Neuronal stem cell (in vitro differentiated cells): ENCODE data around the gene TEX28.
"Not testable (repeated sequence)": the region's sequence is repeated elsewhere in the genome, so short reads cannot be mapped to it uniquely, and the experiment has no call there.

Experiments used
- DNase-seq: peaks from one replicate; pipeline ENCODE4 v3.0.0-alpha.2; 2013; ENCODE audit warnings: low spot score
- H2AFZ ChIP-seq: one replicate; pipeline ENCODE4 v1.6.1; 2013; ENCODE audit warnings: mild to moderate bottlenecking, low read length, inconsistent platforms
- H2AK5ac ChIP-seq: 2 replicates; pipeline ENCODE4 v1.6.1; 2013; ENCODE audit warnings: low read depth, mild to moderate bottlenecking, inconsistent platforms, low read length, moderate library complexity, mixed read lengths
- H2BK120ac ChIP-seq: 2 replicates; pipeline ENCODE4 v1.6.1; 2013; ENCODE audit warnings: low read depth, mild to moderate bottlenecking, inconsistent platforms, low read length, moderate library complexity, mixed read lengths
- H2BK12ac ChIP-seq: one replicate; pipeline ENCODE4 v1.6.1; 2013; ENCODE audit warnings: low read length, inconsistent platforms
- H2BK15ac ChIP-seq: 2 replicates; pipeline ENCODE4 v1.6.1; 2013; ENCODE audit warnings: mild to moderate bottlenecking, low read length, inconsistent platforms, mixed read lengths
- H2BK5ac ChIP-seq: one replicate; pipeline ENCODE4 v1.6.1; 2013; ENCODE audit warnings: inconsistent platforms, mild to moderate bottlenecking, low read length, moderate library complexity
- H3K14ac ChIP-seq: one replicate; pipeline ENCODE4 v1.6.1; 2013; ENCODE audit warnings: low read length, inconsistent platforms
- H3K18ac ChIP-seq: 2 replicates; pipeline ENCODE4 v1.6.1; 2013; ENCODE audit warnings: low read length, inconsistent platforms
- H3K23ac ChIP-seq: 2 replicates; pipeline ENCODE4 v1.6.1; 2013; ENCODE audit warnings: low read depth, mild to moderate bottlenecking, mixed read lengths, low read length, inconsistent platforms; ENCODE audit not compliant: poor library complexity
- H3K27ac ChIP-seq: replicated peaks from 3 replicates; pipeline ENCODE4 v1.5.1; 2013; ENCODE audit warnings: low read length, inconsistent platforms
- H3K27me3 ChIP-seq, 3 experiments: 2 replicates each; pipeline ENCODE4 v1.6.1; 2013; ENCODE audit warnings: low read length in 3 of 3, mild to moderate bottlenecking in 2 of 3, inconsistent platforms in 1 of 3, low read depth in 1 of 3, mixed read lengths in 1 of 3, moderate library complexity in 1 of 3; ENCODE audit not compliant: control insufficient read depth in 3 of 3, insufficient read depth in 3 of 3
- H3K36me3 ChIP-seq, 2 donors: replicated peaks in 1 of 2; 2 replicates each; pipeline ENCODE4 v1.6.1; 2013; ENCODE audit warnings: low read length in 2 of 2; ENCODE audit not compliant: control insufficient read depth in 2 of 2, insufficient read depth in 2 of 2
- H3K4ac ChIP-seq: 2 replicates; pipeline ENCODE4 v1.6.1; 2013; ENCODE audit warnings: inconsistent platforms, mild to moderate bottlenecking, low read length, moderate library complexity
- H3K4me1 ChIP-seq, 2 donors: 1 replicate in 1 of 2; 2 replicates in 1 of 2; pipeline ENCODE4 v1.6.1; 2013; ENCODE audit warnings: low read length in 2 of 2, low read depth in 1 of 2; ENCODE audit not compliant: control insufficient read depth in 2 of 2, insufficient read depth in 1 of 2
- H3K4me2 ChIP-seq: one replicate; pipeline ENCODE4 v1.6.1; 2013; ENCODE audit warnings: mild to moderate bottlenecking, low read length, inconsistent platforms; ENCODE audit not compliant: insufficient read depth, poor library complexity, severe bottlenecking
- H3K4me3 ChIP-seq, 2 donors: 2 replicates each; pipeline ENCODE4 v1.5.1; 2013; ENCODE audit warnings: low read length in 2 of 2, mild to moderate bottlenecking in 2 of 2, inconsistent platforms in 1 of 2, moderate library complexity in 1 of 2
- H3K79me1 ChIP-seq: one replicate; pipeline ENCODE4 v1.6.1; 2013; ENCODE audit warnings: low read depth, mild to moderate bottlenecking, inconsistent platforms, low read length, moderate library complexity
- H3K9ac ChIP-seq: one replicate; pipeline ENCODE4 v1.6.1; 2013; ENCODE audit warnings: mild to moderate bottlenecking, low read depth, low read length, inconsistent platforms; ENCODE audit not compliant: poor library complexity
- H3K9me3 ChIP-seq, 2 donors: replicated peaks in 1 of 2; 2 replicates each; pipeline versions ENCODE3 to v1.6.1; 2013; ENCODE audit warnings: low read length in 2 of 2, mild to moderate bottlenecking in 2 of 2, inconsistent platforms in 1 of 2, low read depth in 1 of 2, mixed read lengths in 1 of 2, moderate library complexity in 1 of 2; ENCODE audit not compliant: control insufficient read depth in 2 of 2, insufficient read depth in 1 of 2
- H4K8ac ChIP-seq: one replicate; pipeline ENCODE4 v1.6.1; 2013; ENCODE audit warnings: low read depth, mild to moderate bottlenecking, inconsistent platforms, low read length, moderate library complexity
- H4K91ac ChIP-seq: one replicate; pipeline ENCODE4 v1.6.1; 2013; ENCODE audit warnings: low read length, low read depth, mild to moderate bottlenecking, inconsistent platforms; ENCODE audit not compliant: poor library complexity
- WGBS, 2 donors: extraction: QIAGEN DNeasy Blood & Tissue Kit; methylation state at CpG; one replicate each; pipeline ENCODE4 v1.1.7; 2013; ENCODE audit warnings: missing lambda C conversion rate in 2 of 2, mixed read lengths in 1 of 2; ENCODE audit not compliant: insufficient read length in 2 of 2, insufficient replicate concordance in 1 of 2; ENCODE audit errors: extremely low coverage in 2 of 2; 5-methylcytosine and 5-hydroxymethylcytosine counted together

Gene TEX28

GRCh38 chrX:154233620-154234019, 61.3 kb downstream of the TEX28 start:
- not testable (repeated sequence) for H3K36me3 ChIP-seq, H4K91ac ChIP-seq, H3K27ac ChIP-seq, H3K27me3 ChIP-seq, H2BK15ac ChIP-seq, H2BK120ac ChIP-seq, H3K4ac ChIP-seq, H3K9ac ChIP-seq, H3K4me1 ChIP-seq, H3K18ac ChIP-seq, DNase-seq, H2BK12ac ChIP-seq, H2AK5ac ChIP-seq, H3K9me3 ChIP-seq, H3K79me1 ChIP-seq, H3K4me3 ChIP-seq, H2BK5ac ChIP-seq, H3K14ac ChIP-seq, H2AFZ ChIP-seq, H3K4me2 ChIP-seq, H3K23ac ChIP-seq, H4K8ac ChIP-seq
- no CpG with 5 or more reads among the region's 16 CpGs for WGBS, 2 donors

- H2AFZ ChIP-seq, H3K18ac ChIP-seq, H4K8ac ChIP-seq, H3K23ac ChIP-seq, H4K91ac ChIP-seq, H2BK12ac ChIP-seq, H3K4me1 ChIP-seq, H3K4me3 ChIP-seq, H2BK5ac ChIP-seq, H3K9ac ChIP-seq, DNase-seq, H3K9me3 ChIP-seq, H3K27me3 ChIP-seq, H2BK15ac ChIP-seq, H3K4ac ChIP-seq, H2AK5ac ChIP-seq, H2BK120ac ChIP-seq, H3K4me2 ChIP-seq, H3K79me1 ChIP-seq, H3K27ac ChIP-seq, H3K36me3 ChIP-seq, H3K14ac ChIP-seq: not testable (repeated sequence)
- no CpG with 5 or more reads among the region's 3 CpGs for WGBS, 2 donors
Observed at GRCh38 chrX:154231443-154231842, 63.5 kb downstream of the TEX28 start.

GRCh38 chrX:154226706-154227105, 68.2 kb downstream of the TEX28 start:
- not testable (repeated sequence) for H3K36me3 ChIP-seq, H3K4me3 ChIP-seq, H2AK5ac ChIP-seq

GRCh38 chrX:154225292-154225691, 69.6 kb downstream of the TEX28 start:
- not testable (repeated sequence) for H3K27ac ChIP-seq, H3K36me3 ChIP-seq, H2BK120ac ChIP-seq, H3K14ac ChIP-seq, H3K9ac ChIP-seq, H3K23ac ChIP-seq, H2BK5ac ChIP-seq, H3K4me1 ChIP-seq, H3K4ac ChIP-seq, H4K91ac ChIP-seq, H3K18ac ChIP-seq, H2AK5ac ChIP-seq, H3K79me1 ChIP-seq, H2AFZ ChIP-seq, H3K27me3 ChIP-seq, H2BK12ac ChIP-seq, H2BK15ac ChIP-seq, H3K9me3 ChIP-seq, H3K4me3 ChIP-seq, H3K4me2 ChIP-seq, DNase-seq, H4K8ac ChIP-seq
- no CpG with 5 or more reads among the region's 6 CpGs for WGBS, 2 donors

More at GRCh38 chrX:154226706-154227105, 68.2 kb downstream of the TEX28 start:
- H3K18ac ChIP-seq, H4K8ac ChIP-seq, H2BK12ac ChIP-seq, H3K9me3 ChIP-seq, H3K4me1 ChIP-seq, H3K27me3 ChIP-seq, H2BK15ac ChIP-seq, H2BK120ac ChIP-seq, H3K14ac ChIP-seq, H3K9ac ChIP-seq, H2BK5ac ChIP-seq, H3K4ac ChIP-seq, H3K27ac ChIP-seq, H3K79me1 ChIP-seq, H3K23ac ChIP-seq, H4K91ac ChIP-seq, H2AFZ ChIP-seq, H3K4me2 ChIP-seq, DNase-seq: not testable (repeated sequence)
- no CpG with 5 or more reads among the region's 9 CpGs for WGBS, 2 donors
